ENCODE results near the gene ZNF679. TPM values are rescaled to one million over a fixed set of nuclear protein-coding genes. Genes with fewer than 3 reads are reported as not detected.
"Not testable (repeated sequence)": the region's sequence is repeated elsewhere in the genome, so short reads cannot be mapped to it uniquely, and the experiment has no call there.

ZNF679 gene
- total RNA-seq, 1 experiment from 2014 or later = not detected

DNA sequence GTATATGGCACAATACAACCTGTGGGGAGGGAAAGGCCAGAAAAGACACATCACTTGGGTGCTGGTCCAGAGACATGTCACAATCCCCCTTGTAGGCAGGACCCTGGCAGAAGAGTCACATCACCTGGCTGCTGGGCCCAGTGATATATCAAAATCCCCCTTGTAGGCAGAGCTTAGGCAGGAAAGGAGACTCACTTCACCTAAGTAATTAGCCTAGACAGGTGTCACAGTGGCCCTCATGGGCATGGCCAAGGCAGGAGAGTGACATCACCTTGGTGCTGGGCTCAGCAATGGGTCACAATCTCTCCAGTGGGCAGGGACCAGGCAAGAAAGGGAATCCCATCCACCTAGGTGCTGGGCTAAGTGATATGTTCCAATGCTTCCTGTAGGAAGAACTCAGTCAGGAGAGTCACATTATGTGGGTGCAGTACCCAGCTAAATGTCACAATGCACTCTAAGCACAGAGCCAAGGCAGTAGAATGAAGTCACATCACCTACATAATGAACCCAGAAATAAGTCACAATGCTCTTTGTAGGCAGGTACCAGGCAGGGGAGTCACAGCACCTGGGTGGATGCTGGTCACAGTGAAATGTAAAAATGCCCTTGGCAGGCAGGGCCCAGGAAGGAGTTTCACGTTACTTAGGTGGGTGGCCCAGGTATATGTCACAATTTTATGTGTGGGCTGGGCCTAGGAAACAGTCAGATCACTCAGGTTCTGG is 66.6 kb downstream of the ZNF679 start:
- Mint-ChIP-seq H3K27me3 (ENCODE audit: low read depth) (peaks cover 17% of the 10 kb centered on the region), H3K4me1 (no peaks in the 10 kb centered on the region), H3K27ac (no peak overlapping the region), H3K36me3 (peaks cover 78% of the 10 kb centered on the region), H3K9me3 (peaks cover 95% of the 10 kb centered on the region), H3K4me3 (no peak overlapping the region)
- TF ChIP-seq RELA (CRISPR knock-in tag; IDR thresholded peaks at IDR 0.05; ENCODE audit: borderline replicate concordance) = no peak
- no peak for TF ChIP-seq SMAD3 (CRISPR knock-in tag; IDR thresholded peaks at IDR 0.05; ENCODE audit: borderline replicate concordance)
- ATAC-seq (no peak), DNase-seq (ENCODE audit: low spot score) (no peak)
- CTCF ChIA-PET = no interaction called here
- POLR2A ChIA-PET = no interaction called here

DNA sequence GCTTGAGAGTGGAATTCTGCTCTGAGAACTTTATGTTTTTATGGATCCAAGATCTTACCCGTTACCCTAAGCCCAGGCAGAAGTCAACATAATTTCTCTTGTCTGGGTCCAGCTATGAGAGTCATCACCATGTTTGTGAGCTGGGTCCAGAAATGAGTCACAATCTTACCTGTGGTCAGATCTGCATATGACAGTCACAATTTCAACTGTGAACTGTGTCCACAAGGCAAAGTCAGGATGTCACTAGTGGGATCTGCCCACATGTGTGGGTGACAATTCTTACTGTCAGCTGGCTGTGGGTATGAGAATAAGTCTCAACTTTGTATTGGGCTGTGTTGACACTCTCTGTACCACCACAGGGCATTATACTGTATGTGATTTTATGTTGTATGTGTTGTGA is 69.1 kb downstream of the ZNF679 start:
- POLR2A ChIA-PET; H3K4me3 Mint-ChIP-seq; H3K27ac Mint-ChIP-seq; H3K4me1 Mint-ChIP-seq; ATAC-seq; DNase-seq (ENCODE audit: low spot score); CTCF ChIA-PET: not testable (repeated sequence)
- peaks cover 17% of the 10 kb centered on the region for H3K27me3 Mint-ChIP-seq (ENCODE audit: low read depth)
- peaks cover 93% of the 10 kb centered on the region for H3K9me3 Mint-ChIP-seq
- peaks cover 79% of the 10 kb centered on the region for H3K36me3 Mint-ChIP-seq

DNA sequence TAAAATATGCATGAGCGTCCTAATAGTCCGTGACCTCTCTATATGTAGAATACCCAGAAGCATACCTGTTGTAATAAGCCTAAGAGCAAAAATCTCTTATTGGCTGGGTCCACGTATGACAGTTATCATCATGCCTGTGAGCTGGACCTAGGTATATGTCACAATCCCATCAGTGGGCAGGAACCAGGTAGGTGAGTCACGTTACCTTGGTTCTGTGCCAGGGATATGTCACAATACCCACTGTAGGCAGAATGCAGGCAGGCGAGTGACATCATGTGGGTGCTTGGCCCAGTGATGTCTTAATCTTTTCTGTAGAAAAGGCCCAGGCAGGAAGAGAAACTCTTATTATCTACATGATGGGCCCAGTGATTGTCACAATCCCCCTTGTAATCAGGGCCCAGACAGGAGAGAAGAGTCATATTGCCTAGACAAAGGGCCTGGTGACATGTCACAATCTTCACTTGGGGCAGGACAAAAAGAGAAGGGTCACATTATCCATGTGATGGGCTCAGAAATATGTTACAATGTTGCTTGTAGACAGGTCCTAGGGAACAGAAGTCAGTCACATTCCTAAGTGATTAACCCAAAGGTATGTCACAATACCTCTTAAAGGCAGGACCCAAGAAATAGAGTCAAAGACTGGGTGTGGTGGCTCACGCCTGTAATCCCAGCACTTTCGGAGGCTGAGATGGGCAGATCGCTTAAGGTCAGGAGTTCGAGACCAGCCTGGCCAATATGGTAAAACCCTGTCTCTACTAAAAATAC is 72.5 kb downstream of the ZNF679 start:
- DNase-seq (ENCODE audit: low spot score) (no peak), ATAC-seq (no peak)
- H3K27me3 Mint-ChIP-seq (ENCODE audit: low read depth) = peaks cover 13% of the 10 kb centered on the region
- peaks cover 74% of the 10 kb centered on the region for H3K36me3 Mint-ChIP-seq
- H3K9me3 Mint-ChIP-seq = peaks cover 84% of the 10 kb centered on the region
- H3K4me1 Mint-ChIP-seq = no peaks in the 10 kb centered on the region
- ChIA-PET CTCF (no interaction called here), POLR2A (no interaction called here)
- no peak overlapping the region for H3K4me3 Mint-ChIP-seq
- TF ChIP-seq RELA (CRISPR knock-in tag; IDR thresholded peaks at IDR 0.05; ENCODE audit: borderline replicate concordance) (no peak), ZNF317 (CRISPR knock-in tag; IDR thresholded peaks at IDR 0.05; ENCODE audit: borderline replicate concordance, low read depth) (no peak), HMGA2 (CRISPR knock-in tag; IDR thresholded peaks at IDR 0.05) (no peak), TP53 (CRISPR knock-in tag; IDR thresholded peaks at IDR 0.05) (no peak), E2F4 (CRISPR knock-in tag; IDR thresholded peaks at IDR 0.05; ENCODE audit: borderline replicate concordance, low read depth) (no peak), GABPB1 (CRISPR knock-in tag; IDR thresholded peaks at IDR 0.05) (no peak), ZNF263 (CRISPR knock-in tag; IDR thresholded peaks at IDR 0.05; ENCODE audit: low read depth) (no peak), RORB (CRISPR knock-in tag; IDR thresholded peaks at IDR 0.05) (no peak), FOXP1 (CRISPR knock-in tag; IDR thresholded peaks at IDR 0.05; ENCODE audit: borderline replicate concordance) (no peak), TEAD1 (CRISPR knock-in tag; IDR thresholded peaks at IDR 0.05) (no peak), IRF2 (CRISPR knock-in tag; IDR thresholded peaks at IDR 0.05; ENCODE audit: borderline replicate concordance, low read depth) (no peak)
- no peak overlapping the region for H3K27ac Mint-ChIP-seq

GRCh38 chr7:64307254-64308015 is 79.2 kb downstream of the ZNF679 start:
- ChIA-PET CTCF (no interaction called here), POLR2A (no interaction called here)
- Mint-ChIP-seq H3K36me3 (peaks cover 53% of the 10 kb centered on the region), H3K27ac (no peak overlapping the region), H3K27me3 (ENCODE audit: low read depth) (peaks cover 4% of the 10 kb centered on the region; the same call in 1 of the 2 replicates), H3K4me3 (no peak overlapping the region), H3K4me1 (no peaks in the 10 kb centered on the region), H3K9me3 (peaks cover 59% of the 10 kb centered on the region)
- no peak for DNase-seq (ENCODE audit: low spot score)
- no peak for ATAC-seq
- no peak for TF ChIP-seq GTF2I (CRISPR knock-in tag; conservative IDR thresholded peaks at IDR 0.05)
- no peak for TF ChIP-seq ZNF512 (CRISPR knock-in tag; IDR thresholded peaks at IDR 0.05; ENCODE audit: borderline replicate concordance)
- TF ChIP-seq, protein P1, sequence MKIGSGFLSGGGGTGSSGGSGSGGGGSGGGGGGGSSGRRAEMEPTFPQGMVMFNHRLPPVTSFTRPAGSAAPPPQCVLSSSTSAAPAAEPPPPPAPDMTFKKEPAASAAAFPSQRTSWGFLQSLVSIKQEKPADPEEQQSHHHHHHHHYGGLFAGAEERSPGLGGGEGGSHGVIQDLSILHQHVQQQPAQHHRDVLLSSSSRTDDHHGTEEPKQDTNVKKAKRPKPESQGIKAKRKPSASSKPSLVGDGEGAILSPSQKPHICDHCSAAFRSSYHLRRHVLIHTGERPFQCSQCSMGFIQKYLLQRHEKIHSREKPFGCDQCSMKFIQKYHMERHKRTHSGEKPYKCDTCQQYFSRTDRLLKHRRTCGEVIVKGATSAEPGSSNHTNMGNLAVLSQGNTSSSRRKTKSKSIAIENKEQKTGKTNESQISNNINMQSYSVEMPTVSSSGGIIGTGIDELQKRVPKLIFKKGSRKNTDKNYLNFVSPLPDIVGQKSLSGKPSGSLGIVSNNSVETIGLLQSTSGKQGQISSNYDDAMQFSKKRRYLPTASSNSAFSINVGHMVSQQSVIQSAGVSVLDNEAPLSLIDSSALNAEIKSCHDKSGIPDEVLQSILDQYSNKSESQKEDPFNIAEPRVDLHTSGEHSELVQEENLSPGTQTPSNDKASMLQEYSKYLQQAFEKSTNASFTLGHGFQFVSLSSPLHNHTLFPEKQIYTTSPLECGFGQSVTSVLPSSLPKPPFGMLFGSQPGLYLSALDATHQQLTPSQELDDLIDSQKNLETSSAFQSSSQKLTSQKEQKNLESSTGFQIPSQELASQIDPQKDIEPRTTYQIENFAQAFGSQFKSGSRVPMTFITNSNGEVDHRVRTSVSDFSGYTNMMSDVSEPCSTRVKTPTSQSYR (CRISPR knock-in tag; IDR thresholded peaks at IDR 0.05) = no peak
- TF ChIP-seq, protein P2, sequence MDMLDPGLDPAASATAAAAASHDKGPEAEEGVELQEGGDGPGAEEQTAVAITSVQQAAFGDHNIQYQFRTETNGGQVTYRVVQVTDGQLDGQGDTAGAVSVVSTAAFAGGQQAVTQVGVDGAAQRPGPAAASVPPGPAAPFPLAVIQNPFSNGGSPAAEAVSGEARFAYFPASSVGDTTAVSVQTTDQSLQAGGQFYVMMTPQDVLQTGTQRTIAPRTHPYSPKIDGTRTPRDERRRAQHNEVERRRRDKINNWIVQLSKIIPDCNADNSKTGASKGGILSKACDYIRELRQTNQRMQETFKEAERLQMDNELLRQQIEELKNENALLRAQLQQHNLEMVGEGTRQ (CRISPR knock-in tag; IDR thresholded peaks at IDR 0.05) = no peak
- no peak for TF ChIP-seq CREM (CRISPR knock-in tag; IDR thresholded peaks at IDR 0.05)
- no peak for TF ChIP-seq ATF2 (CRISPR knock-in tag; IDR thresholded peaks at IDR 0.05; ENCODE audit: borderline replicate concordance, low read depth)
- TF ChIP-seq SOX15 (CRISPR knock-in tag; IDR thresholded peaks at IDR 0.05) = no peak

Measured in WTC11 (cell line).